ENCODE data around the gene SNX18.

The SNX18 gene

DNA sequence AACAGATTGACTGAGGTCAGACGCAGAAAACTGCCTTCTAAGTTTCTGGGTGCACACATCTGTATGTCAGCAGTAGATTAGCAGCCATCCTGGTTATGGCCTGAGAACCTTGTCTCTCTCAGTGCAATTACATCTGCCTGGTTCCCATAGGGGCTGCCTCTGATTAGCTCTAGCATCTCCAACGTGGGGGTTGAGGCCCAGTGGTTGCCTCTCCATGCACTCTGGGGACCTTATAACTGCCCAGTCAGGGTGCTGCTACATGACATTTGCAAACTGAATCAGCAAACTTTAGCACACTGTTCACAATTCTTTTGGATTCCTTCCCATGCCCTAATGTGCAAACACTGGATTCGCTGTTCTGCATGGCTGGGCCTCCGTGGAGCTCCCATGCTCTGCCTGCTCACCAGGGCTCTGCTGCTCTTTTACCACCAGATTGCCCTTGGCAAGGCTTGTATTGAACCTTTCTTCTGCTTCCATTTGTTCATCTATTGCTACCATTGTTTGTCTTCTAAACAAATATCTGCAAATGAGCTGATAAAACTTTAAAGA, 36.2 kb downstream of the SNX18 start:
- in situ Hi-C loops (cut with MboI; ENCODE audit: low sequenced_read_pairs, unreplicated experiment): no loop called here
- no peak for DNase-seq (ENCODE audit: low spot score)
- TF ChIP-seq, protein P1, sequence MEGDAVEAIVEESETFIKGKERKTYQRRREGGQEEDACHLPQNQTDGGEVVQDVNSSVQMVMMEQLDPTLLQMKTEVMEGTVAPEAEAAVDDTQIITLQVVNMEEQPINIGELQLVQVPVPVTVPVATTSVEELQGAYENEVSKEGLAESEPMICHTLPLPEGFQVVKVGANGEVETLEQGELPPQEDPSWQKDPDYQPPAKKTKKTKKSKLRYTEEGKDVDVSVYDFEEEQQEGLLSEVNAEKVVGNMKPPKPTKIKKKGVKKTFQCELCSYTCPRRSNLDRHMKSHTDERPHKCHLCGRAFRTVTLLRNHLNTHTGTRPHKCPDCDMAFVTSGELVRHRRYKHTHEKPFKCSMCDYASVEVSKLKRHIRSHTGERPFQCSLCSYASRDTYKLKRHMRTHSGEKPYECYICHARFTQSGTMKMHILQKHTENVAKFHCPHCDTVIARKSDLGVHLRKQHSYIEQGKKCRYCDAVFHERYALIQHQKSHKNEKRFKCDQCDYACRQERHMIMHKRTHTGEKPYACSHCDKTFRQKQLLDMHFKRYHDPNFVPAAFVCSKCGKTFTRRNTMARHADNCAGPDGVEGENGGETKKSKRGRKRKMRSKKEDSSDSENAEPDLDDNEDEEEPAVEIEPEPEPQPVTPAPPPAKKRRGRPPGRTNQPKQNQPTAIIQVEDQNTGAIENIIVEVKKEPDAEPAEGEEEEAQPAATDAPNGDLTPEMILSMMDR (IDR thresholded peaks at IDR 0.05; ENCODE audit: borderline replicate concordance, control extremely low read depth, extremely low read depth, insufficient read depth, missing control alignments): no peak

DNA sequence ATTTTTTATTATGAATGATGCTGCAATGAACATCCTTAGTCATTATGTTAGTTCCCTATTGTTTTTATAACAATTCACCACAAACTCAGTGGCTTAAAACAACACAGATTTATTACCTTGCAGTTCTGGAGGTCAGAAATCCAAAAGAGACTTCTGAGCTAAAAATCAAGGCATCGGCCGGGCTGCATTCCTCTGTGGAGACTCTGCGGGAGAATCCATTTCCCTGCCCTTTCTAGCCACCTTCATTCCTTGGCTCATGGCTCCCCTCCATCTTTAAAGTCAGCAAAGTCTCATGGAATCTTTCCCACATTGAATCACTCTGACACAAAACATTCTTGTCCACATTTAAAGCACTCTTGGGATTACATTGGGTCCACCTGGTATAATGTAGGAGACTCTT, 38.6 kb downstream of the SNX18 start:
- TF ChIP-seq, protein P1 (IDR thresholded peaks at IDR 0.05; ENCODE audit: borderline replicate concordance, control extremely low read depth, extremely low read depth, insufficient read depth, missing control alignments): no peak
- in situ Hi-C loops (cut with MboI; ENCODE audit: low sequenced_read_pairs, unreplicated experiment): no loop called here
- no peak for DNase-seq (ENCODE audit: low spot score)

DNA sequence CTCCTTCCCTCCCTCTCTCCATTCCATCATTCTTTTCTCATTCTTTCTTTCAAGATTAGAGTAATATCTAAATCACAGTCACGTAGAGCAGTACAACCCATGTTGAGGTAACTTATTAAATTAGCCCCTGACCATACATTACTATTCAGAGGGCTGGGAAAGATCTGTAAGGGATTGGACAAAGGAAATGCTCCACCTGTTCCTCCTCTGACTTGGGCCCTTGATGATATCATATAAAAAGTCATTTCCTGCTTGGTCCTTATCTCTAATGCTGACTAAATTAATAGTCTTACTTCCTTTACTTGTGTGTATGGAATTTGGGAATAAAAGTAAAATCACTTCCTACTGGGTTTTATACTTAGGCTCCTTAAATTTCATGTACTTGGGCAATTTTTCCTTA, 40.8 kb downstream of the SNX18 start:
- in situ Hi-C loops (cut with MboI; ENCODE audit: low sequenced_read_pairs, unreplicated experiment): no loop called here
- no peak for DNase-seq (ENCODE audit: low spot score)
- TF ChIP-seq, protein P1 (IDR thresholded peaks at IDR 0.05; ENCODE audit: borderline replicate concordance, control extremely low read depth, extremely low read depth, insufficient read depth, missing control alignments): no peak

DNA sequence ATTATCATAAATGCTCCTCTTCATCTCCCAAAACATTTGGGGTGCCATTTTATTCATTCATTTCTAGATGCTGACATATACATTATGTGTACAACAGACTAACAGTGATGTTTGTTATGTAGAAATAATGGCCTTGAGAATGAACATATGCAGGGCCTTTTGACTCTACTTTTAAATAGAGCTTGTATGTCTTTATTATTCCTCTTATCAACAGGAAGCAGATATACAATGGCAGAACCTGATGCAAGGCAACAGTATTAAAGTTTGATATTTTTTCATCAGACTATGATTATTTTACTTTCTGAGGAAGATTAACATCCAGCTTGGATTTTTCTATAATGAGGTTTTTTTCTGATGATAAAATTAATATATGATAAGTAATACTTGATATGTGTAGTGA, 44.1 kb downstream of the SNX18 start:
- in situ Hi-C loops (cut with MboI; ENCODE audit: low sequenced_read_pairs, unreplicated experiment): no loop called here

DNA sequence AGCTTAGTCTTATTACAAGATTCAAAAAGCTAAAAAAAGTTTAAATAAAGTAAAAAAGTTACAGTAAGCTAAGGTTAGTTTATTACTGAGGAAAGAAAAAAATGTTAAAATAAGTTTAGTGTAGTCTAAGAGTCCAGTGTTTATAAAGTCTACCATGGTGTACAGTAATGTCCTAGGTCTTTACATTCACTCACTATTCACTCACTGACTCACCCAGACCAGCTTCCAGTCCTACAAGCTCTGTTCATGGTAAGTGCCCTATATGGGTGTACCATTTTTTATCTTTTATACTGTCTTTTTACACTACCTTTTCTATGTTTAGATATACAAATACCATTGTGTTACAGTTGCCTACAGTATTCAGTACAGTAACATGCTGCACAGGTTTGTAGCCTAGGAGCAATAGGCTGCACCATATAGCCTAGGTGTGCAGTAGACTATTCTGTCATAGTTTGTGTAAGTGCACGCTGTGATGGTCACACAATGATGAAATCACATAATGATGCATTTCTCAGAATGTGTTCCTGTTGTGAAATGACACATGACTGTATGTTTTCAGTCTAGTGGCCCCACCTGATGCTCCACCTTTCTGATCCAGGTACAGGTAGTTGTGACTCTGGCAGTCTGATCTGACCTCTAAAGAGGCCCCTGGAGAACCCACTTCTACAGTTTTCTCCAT, 45.7 kb downstream of the SNX18 start:
- DNase-seq (ENCODE audit: low spot score): no peak
- in situ Hi-C loops (cut with MboI; ENCODE audit: low sequenced_read_pairs, unreplicated experiment): no loop called here
- TF ChIP-seq, protein P1 (IDR thresholded peaks at IDR 0.05; ENCODE audit: borderline replicate concordance, control extremely low read depth, extremely low read depth, insufficient read depth, missing control alignments): no peak

More for the DNA sequence above, 44.1 kb downstream of the SNX18 start:
- DNase-seq (ENCODE audit: low spot score): no peak
- TF ChIP-seq, protein P1 (IDR thresholded peaks at IDR 0.05; ENCODE audit: borderline replicate concordance, control extremely low read depth, extremely low read depth, insufficient read depth, missing control alignments): no peak

DNA sequence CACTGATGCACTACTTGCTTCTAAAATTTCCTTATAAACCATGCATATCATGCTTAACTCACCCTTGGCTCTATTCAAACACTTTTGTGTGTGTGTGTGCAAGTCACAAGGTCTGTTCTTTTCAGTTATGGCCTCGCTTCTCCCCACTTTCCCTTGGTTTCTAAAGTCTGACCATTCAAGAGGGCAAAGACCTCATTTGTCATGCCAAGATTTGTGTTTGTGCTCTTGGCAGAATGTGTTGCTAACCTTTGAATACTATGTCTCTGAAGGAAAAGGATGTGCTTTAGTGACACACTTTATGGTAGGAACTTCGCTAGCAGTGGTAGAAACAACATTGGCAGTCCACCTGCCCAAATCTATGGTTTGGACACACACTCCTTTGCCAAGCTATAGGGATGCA, 50.4 kb downstream of the SNX18 start:
- TF ChIP-seq, protein P1 (IDR thresholded peaks at IDR 0.05; ENCODE audit: borderline replicate concordance, control extremely low read depth, extremely low read depth, insufficient read depth, missing control alignments): no peak
- no peak for DNase-seq (ENCODE audit: low spot score)
- in situ Hi-C loops (cut with MboI; ENCODE audit: low sequenced_read_pairs, unreplicated experiment): no loop called here
